GM21390 (cell line): ENCODE data around the gene SLC10A3.

ENCODE experiments used
- ATAC-seq: cut with Tn5 transposase; IDR thresholded peaks from one replicate; pipeline ENCODE4 v1.9.1; 2021; ENCODE audit not compliant: unreplicated experiment

SLC10A3 gene

DNA sequence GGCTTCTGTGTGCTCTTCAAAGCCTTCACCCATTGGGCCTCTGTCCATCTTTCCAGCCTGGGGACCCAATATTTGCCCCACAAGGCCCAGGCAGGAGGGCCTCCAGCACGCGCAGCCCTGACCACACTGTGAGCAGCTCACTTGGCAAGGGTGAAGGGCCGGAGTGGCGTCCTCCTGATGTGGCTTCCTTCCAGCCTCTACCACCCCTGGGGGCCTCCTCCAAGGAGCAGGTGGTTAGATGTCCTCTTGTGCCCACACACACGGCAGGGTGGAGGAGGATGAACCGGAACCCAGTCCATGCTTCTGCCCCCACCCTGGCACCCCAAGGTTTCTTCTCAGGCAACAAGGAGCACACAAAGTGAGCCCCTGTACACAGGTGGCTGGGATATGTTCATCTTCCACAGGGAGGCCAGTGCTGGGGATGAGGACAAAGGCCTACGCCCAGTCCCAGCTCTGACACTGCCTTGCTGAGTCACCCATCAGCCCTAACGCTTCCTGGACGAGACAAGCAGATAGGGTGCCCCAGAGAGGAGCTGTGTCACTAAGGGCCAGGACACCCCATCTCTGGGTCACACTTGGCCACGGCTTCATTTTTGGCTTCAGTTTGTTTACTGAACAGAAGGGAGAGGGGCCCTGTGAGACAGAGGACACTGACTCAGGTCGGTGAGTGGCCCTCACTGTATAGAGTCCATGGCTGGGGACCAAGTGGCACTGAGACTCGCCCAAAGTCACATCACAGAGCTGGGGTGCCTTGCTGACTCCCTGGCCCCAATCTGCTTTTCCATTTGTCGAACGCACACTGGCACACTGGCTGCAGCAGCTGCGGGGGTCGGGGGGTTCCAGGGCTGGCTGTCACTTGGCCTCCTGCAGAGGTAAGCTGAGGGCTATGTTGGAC, 5.9 kb downstream of the SLC10A3 start:
- ATAC-seq, result no peak

GRCh38 chrX:154483325-154483724, 7.1 kb downstream of the SLC10A3 start:
- ATAC-seq, result no peak

GRCh38 chrX:154482786-154483185, 7.6 kb downstream of the SLC10A3 start:
- ATAC-seq, result no peak

GRCh38 chrX:154481911-154482601, 8.4 kb downstream of the SLC10A3 start:
- ATAC-seq, result no peak

- no peak for ATAC-seq
Observed at GRCh38 chrX:154481195-154481594, 9.2 kb downstream of the SLC10A3 start.

- peak; percentile 88 for ATAC-seq
Observed at GRCh38 chrX:154478728-154479622, 11.5 kb downstream of the SLC10A3 start, which contains the start of gene LAGE3. Gene LAGE3, minus strand, starts transcription at chrX:154479281. Its CDS starts 366 bp downstream, at chrX:154478915.

GRCh38 chrX:154477891-154478477, 12.4 kb downstream of the SLC10A3 start:
- ATAC-seq, result no peak

- ATAC-seq, result no peak
Observed at GRCh38 chrX:154476821-154477220, 13.6 kb downstream of the SLC10A3 start.

GRCh38 chrX:154473683-154474082, 16.7 kb downstream of the SLC10A3 start:
- ATAC-seq, result no peak

GRCh38 chrX:154472685-154473632, 17.5 kb downstream of the SLC10A3 start:
- ATAC-seq, result no peak

GRCh38 chrX:154471839-154472684, 18.4 kb downstream of the SLC10A3 start:
- ATAC-seq, result no peak

- no peak for ATAC-seq
Observed at GRCh38 chrX:154470914-154471568, 19.4 kb downstream of the SLC10A3 start.

GRCh38 chrX:154470434-154470833, 20.0 kb downstream of the SLC10A3 start:
- no peak for ATAC-seq

GRCh38 chrX:154469880-154470279, 20.5 kb downstream of the SLC10A3 start:
- no peak for ATAC-seq

- no peak for ATAC-seq
Observed at GRCh38 chrX:154469114-154469513, 21.3 kb downstream of the SLC10A3 start.

DNA sequence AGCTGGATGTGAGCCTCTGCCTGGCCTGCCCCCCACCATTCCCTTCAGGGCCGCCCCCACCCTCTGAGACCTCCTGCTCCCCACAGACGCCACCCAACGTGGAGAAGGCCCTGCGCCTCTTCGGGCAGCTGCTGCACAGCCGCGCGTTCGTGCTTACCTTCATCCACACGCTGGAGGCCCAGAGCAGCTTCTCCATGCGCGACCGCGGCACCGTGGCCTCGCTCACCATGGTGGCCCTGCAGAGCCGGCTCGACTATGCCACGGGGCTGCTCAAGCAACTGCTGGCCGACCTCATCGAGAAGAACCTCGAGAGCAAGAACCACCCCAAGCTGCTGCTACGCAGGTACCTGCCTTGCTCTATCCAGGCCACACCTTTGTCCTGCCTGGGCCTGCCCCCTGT, 22.2 kb downstream of the SLC10A3 start:
- ATAC-seq, result no peak

- no peak for ATAC-seq
Observed at GRCh38 chrX:154467556-154467955, 22.9 kb downstream of the SLC10A3 start.

DNA sequence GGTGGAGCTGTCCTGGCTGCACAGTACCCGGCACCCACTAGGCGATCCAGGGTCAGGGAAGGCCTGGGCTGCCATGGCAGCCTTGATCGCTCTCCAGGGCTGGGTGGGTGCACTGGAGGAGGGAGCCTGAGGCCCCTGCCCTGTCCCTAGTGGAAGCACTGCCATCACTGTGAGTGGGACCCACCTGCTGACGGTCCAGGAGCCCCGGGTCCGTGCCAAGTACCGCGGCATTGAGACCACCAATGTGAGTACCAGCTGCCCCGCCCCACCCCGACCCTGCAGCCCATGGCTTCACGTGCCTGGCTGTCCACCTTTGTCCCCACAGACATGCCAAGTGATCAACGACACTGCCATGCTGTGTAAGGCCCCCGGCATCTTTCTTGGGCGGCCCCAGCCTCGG, 23.5 kb downstream of the SLC10A3 start:
- ATAC-seq, result no peak
